Activated gamma-delta T cell (primary cell): ENCODE results near the gene RIMKLB.
"Not testable (repeated sequence)": the region's sequence is repeated elsewhere in the genome, so short reads cannot be mapped to it uniquely, and the experiment has no call there.

ENCODE experiments used
- DNase-seq: peaks from one replicate; lab custom pipeline; 2025; lab: John Stamatoyannopoulos, UW

The RIMKLB gene

GRCh38 chr12:8773461-8773860, 75.7 kb downstream of the RIMKLB start:
- DNase-seq, result no peak

- DNase-seq, result no peak
Observed at GRCh38 chr12:8779281-8779680, 81.5 kb downstream of the RIMKLB start.

GRCh38 chr12:8779862-8780261, 82.1 kb downstream of the RIMKLB start:
- DNase-seq, result no peak

GRCh38 chr12:8780389-8780788, 82.6 kb downstream of the RIMKLB start:
- DNase-seq, result no peak

- DNase-seq, result no peak
Observed at GRCh38 chr12:8781381-8782127, 83.8 kb downstream of the RIMKLB start.

- DNase-seq, result no peak
Observed at GRCh38 chr12:8784290-8784888, 86.6 kb downstream of the RIMKLB start.

GRCh38 chr12:8785499-8785898, 87.7 kb downstream of the RIMKLB start:
- no peak for DNase-seq

GRCh38 chr12:8787206-8787605, 89.4 kb downstream of the RIMKLB start:
- not testable (repeated sequence) for DNase-seq

GRCh38 chr12:8788706-8789105, 90.9 kb downstream of the RIMKLB start:
- not testable (repeated sequence) for DNase-seq

GRCh38 chr12:8789341-8790013, 91.7 kb downstream of the RIMKLB start:
- not testable (repeated sequence) for DNase-seq

- not testable (repeated sequence) for DNase-seq
Observed at GRCh38 chr12:8793226-8793625, 95.4 kb downstream of the RIMKLB start.

- DNase-seq, result not testable (repeated sequence)
Observed at GRCh38 chr12:8794611-8795010, 96.8 kb downstream of the RIMKLB start.

- no peak for DNase-seq
Observed at GRCh38 chr12:8796831-8797626, 99.2 kb downstream of the RIMKLB start.

- not testable (repeated sequence) for DNase-seq
Observed at GRCh38 chr12:8801213-8801612, 103.4 kb downstream of the RIMKLB start.

GRCh38 chr12:8804833-8805232, 107.0 kb downstream of the RIMKLB start:
- DNase-seq, result not testable (repeated sequence)

- not testable (repeated sequence) for DNase-seq
Observed at GRCh38 chr12:8805487-8805886, 107.7 kb downstream of the RIMKLB start.

GRCh38 chr12:8807084-8807483, 109.3 kb downstream of the RIMKLB start:
- not testable (repeated sequence) for DNase-seq

GRCh38 chr12:8810112-8810511, 112.3 kb downstream of the RIMKLB start:
- not testable (repeated sequence) for DNase-seq

- no peak for DNase-seq
Observed at GRCh38 chr12:8813572-8814357, 116.0 kb downstream of the RIMKLB start.

GRCh38 chr12:8816448-8817050, 118.8 kb downstream of the RIMKLB start:
- DNase-seq, result no peak

GRCh38 chr12:8817856-8818255, 120.1 kb downstream of the RIMKLB start:
- no peak for DNase-seq
